T-helper 22 cell (primary cell): ENCODE results near the gene SLC7A1.

Experiments
- DNase-seq: peaks from one replicate; pipeline ENCODE4 v3.0.0-alpha.2; 2020; ENCODE audit warnings: low read depth

Gene SLC7A1

GRCh38 chr13:29583073-29583785, 12.3 kb downstream of the SLC7A1 start:
- DNase-seq, result no peak

- no peak for DNase-seq
These were observed 13.3 kb downstream of the SLC7A1 start for GRCh38 chr13:29582171-29582570.

- no peak for DNase-seq
These were observed 13.8 kb downstream of the SLC7A1 start for GRCh38 chr13:29581666-29582065.

- no peak for DNase-seq
These were observed 16.4 kb downstream of the SLC7A1 start for GRCh38 chr13:29579094-29579493.

- DNase-seq, result no peak
These were observed 17.0 kb downstream of the SLC7A1 start for GRCh38 chr13:29578300-29579085.

- no peak for DNase-seq
These were observed 18.1 kb downstream of the SLC7A1 start for GRCh38 chr13:29577136-29578051.

GRCh38 chr13:29576581-29576980, 18.9 kb downstream of the SLC7A1 start:
- no peak for DNase-seq

- no peak for DNase-seq
These were observed 20.4 kb downstream of the SLC7A1 start for GRCh38 chr13:29575098-29575497.

GRCh38 chr13:29573190-29573589, 22.3 kb downstream of the SLC7A1 start:
- DNase-seq, result no peak

- no peak for DNase-seq
These were observed 22.9 kb downstream of the SLC7A1 start for GRCh38 chr13:29572575-29572974.

GRCh38 chr13:29571876-29572570, 23.5 kb downstream of the SLC7A1 start:
- no peak for DNase-seq

- no peak for DNase-seq
These were observed 25.3 kb downstream of the SLC7A1 start for GRCh38 chr13:29570051-29570654.

GRCh38 chr13:29569253-29570050, 26.0 kb downstream of the SLC7A1 start:
- no peak for DNase-seq

- no peak for DNase-seq
These were observed 26.8 kb downstream of the SLC7A1 start for GRCh38 chr13:29568731-29569130.

GRCh38 chr13:29567411-29567810, 28.1 kb downstream of the SLC7A1 start:
- DNase-seq, result no peak

- DNase-seq, result no peak
These were observed 29.3 kb downstream of the SLC7A1 start for GRCh38 chr13:29566206-29566605.

GRCh38 chr13:29564818-29565217, 30.7 kb downstream of the SLC7A1 start:
- no peak for DNase-seq

- DNase-seq, result no peak
These were observed 31.1 kb downstream of the SLC7A1 start for GRCh38 chr13:29564373-29564772.

GRCh38 chr13:29563941-29564340, 31.5 kb downstream of the SLC7A1 start:
- DNase-seq, result no peak

GRCh38 chr13:29562786-29563438, 32.6 kb downstream of the SLC7A1 start:
- DNase-seq, result no peak
